ENCODE data around the gene IYD. TPM values are rescaled to one million over a fixed set of nuclear protein-coding genes. Genes with fewer than 3 reads are reported as not detected.

IYD gene
- total and polyA plus RNA-seq, 9 of the 15 experiments (the other 6 are each of a cell fraction or from before 2014, with no cell fraction given): not detected

DNA sequence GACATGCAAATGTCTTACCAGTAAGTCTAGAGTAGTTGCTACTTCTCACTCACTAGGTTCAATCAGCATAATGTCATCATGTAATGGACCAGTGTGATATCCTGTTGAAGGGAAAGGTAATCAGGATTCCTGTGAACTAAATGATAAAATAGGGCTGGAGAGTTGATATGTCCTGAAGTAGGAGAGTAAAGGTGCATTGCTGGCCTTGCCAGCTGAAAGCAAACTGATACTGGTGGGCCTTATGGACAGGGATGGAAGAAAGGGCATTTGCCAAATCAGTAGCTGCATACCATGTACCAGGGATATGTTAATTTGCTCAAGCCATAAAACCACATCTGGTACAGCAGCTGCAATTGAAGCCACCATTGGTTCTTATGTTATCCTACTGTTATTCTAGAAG lies 37.5 kb upstream of the IYD start (continued):
- TF ChIP-seq CBFB (CRISPR knock-in tag; IDR thresholded peaks at IDR 0.05) (no peak), PRMT5 (CRISPR knock-in tag; IDR thresholded peaks at IDR 0.05) (no peak), LCOR (CRISPR knock-in tag; IDR thresholded peaks at IDR 0.05) (no peak), RFX7 (CRISPR knock-in tag; IDR thresholded peaks at IDR 0.05) (no peak), STAG1 (CRISPR knock-in tag; IDR thresholded peaks at IDR 0.05; ENCODE audit: borderline replicate concordance) (no peak), CCAR2 (IDR thresholded peaks at IDR 0.05; ENCODE audit: low read depth, low read length) (no peak), CCNT2 (IDR thresholded peaks at IDR 0.05; ENCODE audit: borderline replicate concordance, extremely low read depth, insufficient read length, low read depth, low read length) (no peak), MEF2A (IDR thresholded peaks at IDR 0.05; ENCODE audit: control insufficient read depth, low read depth, low read length) (no peak)

DNA sequence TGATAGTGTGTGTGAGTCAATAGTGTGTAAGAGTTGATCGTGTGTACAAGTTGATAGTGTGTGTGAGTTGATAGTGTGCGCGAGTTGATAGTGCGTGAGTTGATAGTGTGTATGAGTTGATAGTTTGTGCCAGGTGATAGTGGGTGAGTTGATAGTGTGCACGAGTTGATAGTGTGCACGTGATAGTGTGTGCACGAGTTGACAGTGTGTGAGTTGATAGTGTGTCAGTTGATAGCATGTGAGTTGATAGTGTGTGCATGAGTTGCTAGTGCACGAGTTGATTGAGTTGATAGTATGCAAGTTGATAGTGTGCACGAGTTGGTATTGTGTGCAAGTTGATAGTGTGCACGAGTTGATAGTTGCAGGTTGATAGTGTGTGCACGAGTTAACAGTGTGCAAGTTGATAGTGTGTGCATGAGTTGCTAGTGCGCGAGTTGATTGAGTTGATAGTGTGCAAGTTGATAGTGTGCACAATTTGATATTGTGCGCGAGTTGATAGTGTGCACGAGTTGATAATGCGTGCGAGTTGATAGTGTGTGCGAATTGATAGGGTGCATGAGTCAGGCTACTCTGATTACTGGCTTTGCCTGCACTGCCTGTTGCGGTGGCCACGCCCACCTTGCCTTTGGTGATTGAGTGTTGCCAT lies 35.8 kb upstream of the IYD start:
- ChIA-PET POLR2A (no interaction called here), CTCF (ENCODE audit: low intra/inter-chr PET ratio) (interaction anchor here (1.0 to 3.9 kb wide), 3 partner anchors 253 to 316 kb away, joined by 4 to 47 read pairs (median 25); partner anchors contain the start of gene ULBP3)
- Histone ChIP-seq H3K27me3 (ENCODE audit: control insufficient read depth in 2 of 2, insufficient read depth in 2 of 2, low read length in 2 of 2) (no peaks in the 10 kb centered on the region), H3K4me1 (replicated peaks in 1 of 2; ENCODE audit: control insufficient read depth in 2 of 2, insufficient read depth in 2 of 2, low read length in 2 of 2) (peaks cover 8 to 14% of the 10 kb centered on the region in 2 experiments; a peak in 3 of 5 replicates), H3K79me2 (ENCODE audit: control insufficient read depth, insufficient read depth, low read length) (no peaks in the 10 kb centered on the region), H4K20me1 (replicated peaks; ENCODE audit: control insufficient read depth, insufficient read depth, low read length) (no peaks in the 10 kb centered on the region), H3K9me1 (ENCODE audit: control insufficient read depth, insufficient read depth, low read length) (no peaks in the 10 kb centered on the region), H3K36me3 (ENCODE audit: control insufficient read depth, insufficient read depth, low read length) (no peaks in the 10 kb centered on the region), H3K4me3 (no peak overlapping the region), H3K4me2 (ENCODE audit: insufficient read depth, low read length) (no peak overlapping the region), H2AFZ (ENCODE audit: low read depth, low read length) (no peak overlapping the region), H3K9ac (ENCODE audit: insufficient read depth in 1 of 2, low read depth in 2 of 2, low read length in 2 of 2) (no peak overlapping the region), H3K27ac (ENCODE audit: extremely low read depth, low read depth, low read length) (no peak overlapping the region), H3K9me3 (replicated peaks; ENCODE audit: control insufficient read depth, insufficient read depth, low read depth, low read length) (no peaks in the 10 kb centered on the region)
- intact Hi-C loops (cut with micrococcal nuclease) (no loop called here), in situ Hi-C loops (cut with MboI) (no loop called here)
- 40% methylated on average over 21 of the region's 21 CpGs for WGBS (ENCODE audit: insufficient coverage, low coverage, missing lambda C conversion rate)
- BruUV-seq (replicated peaks): no TSS peak
- FAIRE-seq: no peak
- DNase-seq (ENCODE audit: extremely low read depth in 1 of 4, low spot score in 3 of 4): peak in 3 of 4 experiments; percentile 51 to 57 (median 54)
- peak; percentile 55 for ATAC-seq
- TF ChIP-seq, protein P1, sequence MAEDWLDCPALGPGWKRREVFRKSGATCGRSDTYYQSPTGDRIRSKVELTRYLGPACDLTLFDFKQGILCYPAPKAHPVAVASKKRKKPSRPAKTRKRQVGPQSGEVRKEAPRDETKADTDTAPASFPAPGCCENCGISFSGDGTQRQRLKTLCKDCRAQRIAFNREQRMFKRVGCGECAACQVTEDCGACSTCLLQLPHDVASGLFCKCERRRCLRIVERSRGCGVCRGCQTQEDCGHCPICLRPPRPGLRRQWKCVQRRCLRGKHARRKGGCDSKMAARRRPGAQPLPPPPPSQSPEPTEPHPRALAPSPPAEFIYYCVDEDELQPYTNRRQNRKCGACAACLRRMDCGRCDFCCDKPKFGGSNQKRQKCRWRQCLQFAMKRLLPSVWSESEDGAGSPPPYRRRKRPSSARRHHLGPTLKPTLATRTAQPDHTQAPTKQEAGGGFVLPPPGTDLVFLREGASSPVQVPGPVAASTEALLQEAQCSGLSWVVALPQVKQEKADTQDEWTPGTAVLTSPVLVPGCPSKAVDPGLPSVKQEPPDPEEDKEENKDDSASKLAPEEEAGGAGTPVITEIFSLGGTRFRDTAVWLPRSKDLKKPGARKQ (CRISPR knock-in tag; IDR thresholded peaks at IDR 0.05): no peak
- TF ChIP-seq, protein P2, sequence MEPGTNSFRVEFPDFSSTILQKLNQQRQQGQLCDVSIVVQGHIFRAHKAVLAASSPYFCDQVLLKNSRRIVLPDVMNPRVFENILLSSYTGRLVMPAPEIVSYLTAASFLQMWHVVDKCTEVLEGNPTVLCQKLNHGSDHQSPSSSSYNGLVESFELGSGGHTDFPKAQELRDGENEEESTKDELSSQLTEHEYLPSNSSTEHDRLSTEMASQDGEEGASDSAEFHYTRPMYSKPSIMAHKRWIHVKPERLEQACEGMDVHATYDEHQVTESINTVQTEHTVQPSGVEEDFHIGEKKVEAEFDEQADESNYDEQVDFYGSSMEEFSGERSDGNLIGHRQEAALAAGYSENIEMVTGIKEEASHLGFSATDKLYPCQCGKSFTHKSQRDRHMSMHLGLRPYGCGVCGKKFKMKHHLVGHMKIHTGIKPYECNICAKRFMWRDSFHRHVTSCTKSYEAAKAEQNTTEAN (CRISPR knock-in tag; IDR thresholded peaks at IDR 0.05): peak; percentile 75; the same call in 1 of the 2 replicates
- TF ChIP-seq CCAR2 (IDR thresholded peaks at IDR 0.05; ENCODE audit: low read depth, low read length) (no peak), CBFA2T2 (conservative IDR thresholded peaks at IDR 0.05) (peak; percentile 58), RCOR1 (IDR thresholded peaks at IDR 0.05; ENCODE audit: borderline replicate concordance in 1 of 2, low read depth in 2 of 2, low read length in 2 of 2) (peak in 1 of 2 experiments; percentile 72; a peak in 2 of 4 replicates), CREB1 (IDR thresholded peaks at IDR 0.05) (no peak), CREB1 (CRISPR knock-in tag; IDR thresholded peaks at IDR 0.05) (no peak), EGR1 (conservative IDR thresholded peaks at IDR 0.05) (no peak), MEIS2 (IDR thresholded peaks at IDR 0.05; ENCODE audit: partially characterized antibody) (peak; percentile 41), NFXL1 (CRISPR knock-in tag; IDR thresholded peaks at IDR 0.05) (no peak), NCOR1 (IDR thresholded peaks at IDR 0.05) (peak; percentile 40; the same call in 1 of the 2 replicates)
- TF ChIP-seq, protein P3, sequence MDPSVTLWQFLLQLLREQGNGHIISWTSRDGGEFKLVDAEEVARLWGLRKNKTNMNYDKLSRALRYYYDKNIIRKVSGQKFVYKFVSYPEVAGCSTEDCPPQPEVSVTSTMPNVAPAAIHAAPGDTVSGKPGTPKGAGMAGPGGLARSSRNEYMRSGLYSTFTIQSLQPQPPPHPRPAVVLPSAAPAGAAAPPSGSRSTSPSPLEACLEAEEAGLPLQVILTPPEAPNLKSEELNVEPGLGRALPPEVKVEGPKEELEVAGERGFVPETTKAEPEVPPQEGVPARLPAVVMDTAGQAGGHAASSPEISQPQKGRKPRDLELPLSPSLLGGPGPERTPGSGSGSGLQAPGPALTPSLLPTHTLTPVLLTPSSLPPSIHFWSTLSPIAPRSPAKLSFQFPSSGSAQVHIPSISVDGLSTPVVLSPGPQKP (CRISPR knock-in tag; IDR thresholded peaks at IDR 0.05): no peak

Measured in K562 (cell line).